Keratinocyte (primary cell): ENCODE measurements around the gene MRPL52.

Experiments used
- CTCF ChIP-seq, 3 experiments: IDR thresholded peaks in 1 of 3; conservative IDR thresholded peaks in 1 of 3; optimal IDR thresholded peaks in 1 of 3; 2 replicates in 2 of 3; 3 replicates in 1 of 3; pipeline versions ENCODE3 to v1.5.1; 2011; ENCODE audit warnings: low read length in 3 of 3, mild to moderate bottlenecking in 3 of 3, moderate library complexity in 2 of 3, control low read depth in 1 of 3, inconsistent platforms in 1 of 3; ENCODE audit not compliant: insufficient read depth in 2 of 3; ENCODE audit errors: extremely low read depth in 1 of 3
- EZH2 ChIP-seq: IDR thresholded peaks from one replicate; pipeline ENCODE4 v1.6.1; 2012; ENCODE audit warnings: inconsistent platforms, mild to moderate bottlenecking, low read length, moderate library complexity

GRCh38 chr14:22852599-22852939, 22.9 kb downstream of the MRPL52 start:
- TF ChIP-seq CTCF (optimal IDR thresholded peaks at IDR 0.05 in 1 of 3, IDR thresholded peaks at IDR 0.05 in 1 of 3, conservative IDR thresholded peaks at IDR 0.05 in 1 of 3; ENCODE audit: extremely low read depth in 1 of 3, insufficient read depth in 2 of 3, low read length in 3 of 3) (no peak), EZH2 (no peak)
